ENCODE measurements around the gene AAK1.
A peak's percentile ranks its signal among the peaks of the same experiment; 100 is the strongest.
"Not testable (repeated sequence)": the region's sequence is repeated elsewhere in the genome, so short reads cannot be mapped to it uniquely, and the experiment has no call there.

Gene AAK1

GRCh38 chr2:69643602-69644505 is at the start of gene AAK1:
TSS of gene AAK1 (minus strand) at chr2:69643739. CDS start at chr2:69643040, 699 bp downstream.
- DNase-seq (ENCODE audit: low spot score) = peak; percentile 96

- DNase-seq (ENCODE audit: low spot score) = no peak
Measured at GRCh38 chr2:69692424-69692823, 48.9 kb upstream of the AAK1 start.

DNA sequence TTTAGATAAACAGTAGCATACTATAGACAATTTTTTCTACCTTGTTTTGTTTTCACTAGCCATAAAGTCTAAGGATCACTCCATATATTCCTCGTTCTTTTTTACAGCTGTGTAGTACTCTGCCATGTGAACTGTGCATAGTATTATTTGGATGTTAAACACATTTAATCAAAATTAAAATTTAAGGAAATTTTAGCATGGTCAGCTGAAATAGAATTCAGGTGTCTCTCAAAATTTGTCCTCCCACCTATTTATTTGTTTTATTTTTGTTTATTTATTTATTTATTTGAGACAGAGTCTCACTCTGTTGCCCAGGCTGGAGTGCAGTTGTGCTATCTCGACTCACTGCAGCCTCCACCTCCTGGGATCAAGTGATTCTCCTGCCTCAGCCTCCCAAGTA is 46.4 kb upstream of the AAK1 start:
- no peak for DNase-seq (ENCODE audit: low spot score)

GRCh38 chr2:69689466-69689865 is 45.9 kb upstream of the AAK1 start:
- DNase-seq (ENCODE audit: low spot score) = no peak

DNA sequence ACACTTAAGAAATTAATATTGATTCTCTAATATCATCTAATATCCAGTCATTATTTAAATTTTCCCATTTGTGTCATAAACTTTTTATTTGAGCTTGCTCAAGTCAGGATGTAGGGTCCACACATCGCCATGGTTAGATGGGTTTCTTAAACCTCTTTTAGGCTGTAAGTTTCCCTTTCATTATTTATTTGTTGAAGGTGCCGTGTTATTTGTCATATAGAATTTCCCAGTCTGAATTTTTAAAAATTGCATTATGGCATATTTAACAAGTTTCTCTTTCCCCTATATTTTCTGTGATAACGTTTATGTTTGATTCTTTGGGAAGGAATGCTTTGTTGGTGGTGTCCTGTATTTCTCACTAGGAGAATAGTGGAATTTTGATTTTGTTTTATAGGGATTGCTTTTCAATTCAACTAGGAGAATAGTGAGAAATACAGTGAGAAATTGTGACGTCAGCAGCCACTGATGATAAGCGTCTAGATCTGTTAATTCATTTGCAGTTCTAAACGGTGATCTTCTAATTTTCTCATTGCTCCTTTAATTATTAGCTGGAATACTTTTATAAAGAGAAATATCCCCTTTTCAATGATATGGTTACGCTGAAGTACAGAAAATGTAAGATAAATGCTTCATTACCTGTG is 44.6 kb upstream of the AAK1 start:
- DNase-seq (ENCODE audit: low spot score) = no peak

DNA sequence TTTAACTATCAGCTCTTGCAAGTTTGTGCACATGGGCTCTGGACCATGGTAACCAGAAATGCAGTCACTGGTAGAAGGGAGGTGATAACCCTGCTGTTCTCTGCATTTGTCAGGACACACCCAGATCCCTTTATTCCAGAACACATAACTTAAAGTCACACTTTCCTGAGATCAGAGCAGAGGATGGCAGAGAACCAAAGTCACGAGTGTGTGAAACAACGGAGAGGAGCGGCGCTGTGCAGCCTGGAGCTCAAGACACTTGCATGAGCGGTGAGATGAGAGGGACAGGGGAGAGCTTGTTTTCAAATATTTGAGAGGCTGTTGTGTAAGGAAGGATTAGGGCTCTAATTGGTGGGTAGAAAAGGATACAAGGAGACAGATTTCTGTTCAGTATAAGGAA is 43.3 kb upstream of the AAK1 start:
- DNase-seq (ENCODE audit: low spot score) = no peak

DNA sequence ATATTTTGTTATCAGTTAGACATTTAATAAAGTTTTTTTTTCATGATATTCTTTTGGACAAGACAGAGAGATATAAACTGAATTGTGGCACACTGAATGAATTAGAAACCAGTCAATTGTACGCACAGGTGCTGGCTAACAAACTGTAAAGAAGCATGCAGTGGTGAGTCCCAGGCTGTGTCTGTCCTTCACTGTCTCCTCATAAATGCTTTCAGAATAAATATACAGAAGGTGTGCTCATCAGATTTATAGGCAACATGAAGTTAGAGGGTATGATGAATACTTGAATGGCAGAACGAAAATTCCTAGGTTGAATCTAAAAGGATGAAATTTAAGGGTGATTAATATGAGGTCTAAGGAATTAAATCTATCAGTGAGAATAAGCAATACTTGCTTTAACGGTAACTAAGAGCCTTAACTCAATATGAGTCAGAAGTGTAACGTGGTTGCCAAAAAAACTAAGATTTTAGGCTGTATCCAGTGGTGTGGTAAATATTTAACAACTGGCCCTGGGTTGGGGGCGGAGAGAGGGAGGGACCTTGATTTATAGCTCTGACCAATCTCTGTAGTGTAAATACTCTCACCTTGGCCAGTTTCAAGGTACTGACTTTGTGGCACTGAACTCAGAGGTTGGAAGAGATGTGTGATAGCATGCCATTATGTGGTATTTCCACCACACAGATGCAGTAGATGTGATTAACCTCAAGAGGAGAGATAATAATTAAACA is 41.9 kb upstream of the AAK1 start:
- DNase-seq (ENCODE audit: low spot score) = no peak

DNA sequence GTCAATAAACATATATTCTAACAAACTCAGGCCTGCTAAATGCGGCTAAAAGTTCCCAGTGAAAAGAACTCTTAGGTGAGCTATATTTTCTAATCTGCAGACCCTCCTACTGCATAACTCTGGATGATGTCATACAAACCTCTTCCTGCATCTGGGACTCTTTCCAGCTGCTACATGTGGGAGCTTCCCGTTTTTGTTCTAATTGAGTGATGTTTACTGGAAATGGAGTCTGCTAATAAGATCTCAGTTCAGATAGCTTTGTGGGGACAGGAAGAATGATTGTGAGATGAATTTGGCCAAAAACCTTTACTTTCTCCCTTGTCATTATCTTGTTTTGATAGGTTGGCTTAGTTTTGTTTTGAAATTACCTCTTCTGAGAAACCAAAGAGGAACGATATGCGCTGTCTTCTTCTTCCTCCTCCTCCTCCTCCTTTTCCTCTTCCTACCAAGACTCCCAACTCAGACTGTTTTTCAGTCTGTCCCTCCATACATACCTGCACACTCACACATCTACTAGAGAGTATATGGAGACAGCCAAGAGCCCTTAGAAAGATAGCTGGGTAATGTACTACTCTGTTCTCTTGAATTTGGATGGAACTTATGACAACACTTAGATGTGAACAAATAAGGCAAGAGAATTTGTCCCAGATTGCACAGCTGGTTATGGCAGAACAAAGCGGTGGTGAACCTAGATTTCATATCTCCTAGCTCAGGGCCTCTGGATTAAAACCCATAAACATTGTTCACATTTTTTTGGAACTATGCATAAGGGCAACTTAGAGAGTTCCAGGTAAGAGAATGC is 39.8 kb upstream of the AAK1 start:
- DNase-seq (ENCODE audit: low spot score) = no peak

DNA sequence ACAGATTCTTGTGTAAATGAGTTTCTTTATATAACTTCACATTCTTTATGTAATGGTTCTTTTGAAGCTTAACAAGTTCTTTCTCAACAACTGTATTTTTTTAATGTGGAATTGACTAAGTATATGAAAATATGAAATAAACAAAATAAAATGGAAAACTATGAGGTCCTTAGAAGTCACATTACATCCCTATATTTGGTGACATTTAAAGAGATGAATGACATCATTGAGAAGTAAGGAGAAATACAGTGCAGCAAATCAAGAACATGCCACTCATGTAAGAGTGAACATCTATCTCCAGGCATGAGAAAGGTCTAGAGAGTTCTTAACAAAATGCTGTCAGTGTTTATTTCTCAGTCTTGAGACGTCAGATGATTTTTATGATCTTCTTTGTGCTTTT is 39.0 kb upstream of the AAK1 start:
- no peak for DNase-seq (ENCODE audit: low spot score)

DNA sequence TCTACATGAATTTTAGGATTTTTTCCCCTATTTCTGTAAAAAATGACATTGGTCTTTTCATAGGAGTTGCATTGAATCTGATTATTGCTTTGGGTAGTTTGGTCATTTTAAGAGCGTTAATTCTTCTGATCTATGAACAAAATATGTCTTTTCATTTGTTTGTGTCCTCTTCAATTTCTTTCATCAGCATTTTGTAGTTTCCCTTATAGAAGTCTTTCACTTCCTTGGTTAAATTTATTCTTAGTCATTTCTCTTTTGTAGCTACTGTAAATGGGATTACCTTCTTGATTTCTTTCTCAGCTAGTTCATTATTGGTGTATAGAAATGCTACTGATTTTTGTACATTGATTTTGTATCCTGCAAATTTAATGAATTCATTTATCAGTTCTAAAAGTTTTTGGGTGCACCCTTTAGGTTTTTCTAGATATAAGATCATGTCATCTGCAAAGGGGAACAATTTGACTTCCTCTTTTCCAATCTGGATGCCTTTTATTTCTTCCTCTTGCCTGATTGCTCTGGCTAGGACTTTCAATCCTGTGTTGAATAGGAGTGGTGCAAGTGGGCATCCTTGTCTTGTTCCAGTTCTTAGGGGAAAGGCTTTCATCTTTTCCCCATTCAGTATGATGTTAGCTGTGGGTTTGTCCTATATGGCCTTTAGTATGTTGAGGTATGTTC is 36.6 kb upstream of the AAK1 start:
- no peak for DNase-seq (ENCODE audit: low spot score)

DNA sequence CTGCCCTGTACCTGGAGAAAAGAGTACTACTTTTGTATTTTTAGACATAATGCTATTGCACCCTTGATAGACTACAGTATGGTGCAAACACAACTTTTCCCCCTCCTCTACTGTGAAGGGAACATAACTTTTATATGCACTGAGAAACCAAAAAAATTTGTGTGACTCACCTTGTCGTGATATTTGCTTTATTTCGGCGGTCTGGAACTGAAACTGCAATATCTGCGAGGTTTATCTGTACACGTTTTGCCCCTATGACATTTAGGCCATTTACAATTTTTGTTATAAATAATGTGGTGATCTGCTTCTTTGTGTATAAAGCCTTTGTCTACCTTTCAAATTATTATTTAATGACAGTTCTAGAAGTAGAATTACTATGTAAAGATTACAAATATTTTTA is 34.4 kb upstream of the AAK1 start:
- no peak for DNase-seq (ENCODE audit: low spot score)

DNA sequence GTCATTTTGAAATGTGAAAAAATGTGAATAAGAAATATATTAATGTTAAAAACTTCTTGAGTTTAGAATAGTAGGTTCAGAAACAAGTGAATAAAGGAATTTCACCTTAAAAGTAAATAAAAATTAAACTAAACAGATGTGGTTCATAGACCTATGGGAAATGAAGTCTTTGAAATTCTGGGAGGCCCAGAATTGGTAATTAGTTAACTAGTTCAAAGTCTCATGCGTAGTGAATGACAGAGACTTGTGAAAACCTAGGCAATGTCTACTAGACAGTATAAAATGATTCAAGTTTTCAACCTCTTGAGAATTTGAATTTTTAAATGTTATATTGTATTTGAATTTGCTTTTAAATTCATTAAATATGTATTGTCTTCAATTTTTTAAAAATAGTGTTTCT is 32.6 kb upstream of the AAK1 start:
- no peak for DNase-seq (ENCODE audit: low spot score)

- no peak for DNase-seq (ENCODE audit: low spot score)
Measured at GRCh38 chr2:69674316-69674670, 30.8 kb upstream of the AAK1 start.

DNA sequence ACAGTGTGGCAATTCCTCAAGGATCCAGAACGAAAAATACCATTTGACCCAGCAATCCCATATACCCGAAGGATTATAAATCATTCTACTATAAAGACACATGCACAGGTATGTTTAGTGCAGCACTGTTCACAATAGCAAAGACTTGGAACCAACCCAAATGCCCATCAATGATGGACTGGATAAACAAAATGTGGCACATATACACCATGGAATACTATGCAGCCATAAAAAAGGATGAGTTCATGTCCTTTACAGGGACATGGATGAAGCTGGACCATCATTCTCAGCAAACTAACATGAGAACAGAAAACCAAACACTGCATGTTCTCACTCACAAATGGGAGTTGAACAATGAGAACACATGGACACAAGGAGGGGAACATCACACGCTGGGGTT is 29.6 kb upstream of the AAK1 start:
- not testable (repeated sequence) for DNase-seq (ENCODE audit: low spot score)

GRCh38 chr2:69669666-69670065 is 26.1 kb upstream of the AAK1 start:
- no peak for DNase-seq (ENCODE audit: low spot score)

- no peak for DNase-seq (ENCODE audit: low spot score)
Measured at GRCh38 chr2:69668598-69668997, 25.1 kb upstream of the AAK1 start.

DNA sequence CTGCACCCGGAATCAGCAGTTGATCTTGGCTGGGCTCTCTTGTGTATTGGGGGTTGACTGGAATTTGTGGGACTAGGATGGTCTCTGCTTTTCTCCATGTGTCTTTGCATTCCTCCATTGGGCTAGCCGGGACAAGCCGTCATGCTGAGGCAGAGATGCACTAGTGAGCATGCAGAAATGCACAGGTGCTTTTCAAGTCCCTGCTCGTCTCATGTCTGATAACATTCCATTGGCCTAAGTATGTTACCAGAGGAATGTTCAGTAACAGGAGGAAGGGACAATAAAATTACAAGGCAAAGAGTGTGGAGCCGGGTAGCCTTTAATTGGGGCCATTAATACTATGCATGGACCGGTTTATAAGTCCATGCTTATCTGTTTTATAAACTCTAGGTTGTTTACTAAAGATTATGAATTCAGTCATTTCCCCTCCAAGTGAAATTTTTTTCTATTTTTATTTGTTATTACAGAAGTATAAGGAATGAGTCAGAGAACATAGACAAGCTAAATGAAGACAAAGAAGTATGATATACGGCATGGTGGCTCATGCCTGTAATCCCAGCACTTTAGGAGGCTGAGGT is 24.4 kb upstream of the AAK1 start:
- DNase-seq (ENCODE audit: low spot score) = no peak

GRCh38 chr2:69665152-69665551 is 21.6 kb upstream of the AAK1 start:
- DNase-seq (ENCODE audit: low spot score) = no peak

DNA sequence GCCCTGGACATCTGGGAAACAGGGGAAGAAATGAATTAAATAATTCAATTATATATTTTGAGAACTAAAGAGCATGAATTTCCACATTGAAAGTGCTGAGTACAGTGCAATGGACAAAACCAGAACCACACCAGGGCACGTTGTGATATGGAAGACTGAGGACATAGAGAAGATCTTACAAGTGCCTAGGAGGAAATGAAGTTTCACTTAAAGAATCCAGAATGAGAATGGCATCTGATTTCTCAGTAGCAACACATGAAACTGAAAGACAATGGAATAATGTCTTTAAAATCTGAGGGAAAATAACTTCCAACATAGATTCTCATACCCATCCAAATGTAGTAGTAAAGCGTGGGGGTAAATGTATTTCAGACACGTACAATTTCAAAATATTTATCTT is 20.3 kb upstream of the AAK1 start:
- no peak for DNase-seq (ENCODE audit: low spot score)

DNA sequence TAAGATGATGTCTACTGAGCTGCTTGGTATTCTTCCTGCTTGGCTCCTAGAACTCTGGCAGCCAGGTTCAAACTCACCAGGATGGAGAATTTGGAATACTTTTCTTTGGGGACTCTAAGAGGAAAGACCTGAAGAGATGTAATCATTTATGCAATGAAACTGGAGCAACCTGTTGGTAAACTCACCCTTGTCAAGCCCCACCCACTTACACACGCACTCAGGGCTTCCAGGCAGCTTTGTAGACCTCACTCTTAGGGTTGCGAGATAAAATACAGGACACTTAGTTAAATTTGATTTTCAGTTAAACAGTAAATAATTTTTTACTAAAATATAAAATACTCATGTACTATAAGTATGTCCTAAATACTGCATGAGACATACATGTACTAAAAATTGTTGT is 19.0 kb upstream of the AAK1 start:
- DNase-seq (ENCODE audit: low spot score) = not testable (repeated sequence)

DNA sequence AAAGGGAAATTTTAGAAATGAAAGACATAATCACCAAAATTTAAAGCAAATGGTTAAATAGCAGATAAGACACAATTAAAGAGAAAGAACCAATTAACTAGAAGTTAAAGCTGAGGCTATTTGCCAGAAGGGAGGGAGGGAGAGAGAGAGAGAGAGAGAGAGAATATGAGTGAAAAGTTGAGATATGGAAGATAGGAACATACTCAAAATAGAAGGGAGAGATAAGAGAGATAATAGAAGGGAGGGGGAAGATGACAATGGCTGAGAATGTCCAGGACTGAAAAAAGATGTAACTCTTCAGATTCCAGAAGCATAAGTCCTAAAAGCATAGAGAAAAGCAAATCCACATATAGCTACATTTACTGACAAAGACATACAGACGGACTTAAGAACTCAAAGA is 17.1 kb upstream of the AAK1 start:
- no peak for DNase-seq (ENCODE audit: low spot score)
